COR-L47 (cell line): ENCODE results near the gene DNAH14.
"Not testable (repeated sequence)": the region's sequence is repeated elsewhere in the genome, so short reads cannot be mapped to it uniquely, and the experiment has no call there.

Source experiments
- DNase-seq: peaks from one replicate; lab custom pipeline; 2025; lab: John Stamatoyannopoulos, UW

The DNAH14 gene

GRCh38 chr1:225348400-225348799 lies 418.9 kb downstream of the DNAH14 start:
- no peak for DNase-seq

- no peak for DNase-seq
These were observed 420.4 kb downstream of the DNAH14 start for GRCh38 chr1:225349826-225350225.

GRCh38 chr1:225350872-225351271 lies 421.4 kb downstream of the DNAH14 start:
- no peak for DNase-seq

- no peak for DNase-seq
These were observed 425.4 kb downstream of the DNAH14 start for GRCh38 chr1:225354906-225355305.

- DNase-seq: no peak
These were observed 426.4 kb downstream of the DNAH14 start for GRCh38 chr1:225355863-225356262.

GRCh38 chr1:225360119-225360518 lies 430.6 kb downstream of the DNAH14 start:
- DNase-seq: no peak

- DNase-seq: no peak
These were observed 431.7 kb downstream of the DNAH14 start for GRCh38 chr1:225361176-225361575.

- DNase-seq: no peak
These were observed 433.3 kb downstream of the DNAH14 start for GRCh38 chr1:225362805-225363204.

- DNase-seq: no peak
These were observed 435.0 kb downstream of the DNAH14 start for GRCh38 chr1:225364439-225364838.

- DNase-seq: no peak
These were observed 436.5 kb downstream of the DNAH14 start for GRCh38 chr1:225366018-225366417.

- no peak for DNase-seq
These were observed 437.1 kb downstream of the DNAH14 start for GRCh38 chr1:225366552-225366951.

- DNase-seq: no peak
These were observed 438.6 kb downstream of the DNAH14 start for GRCh38 chr1:225368036-225368552.

GRCh38 chr1:225371366-225372010 lies 442.0 kb downstream of the DNAH14 start:
- DNase-seq: no peak

- no peak for DNase-seq
These were observed 443.7 kb downstream of the DNAH14 start for GRCh38 chr1:225373155-225373554.

- DNase-seq: no peak
These were observed 445.5 kb downstream of the DNAH14 start for GRCh38 chr1:225374996-225375395.

- no peak for DNase-seq
These were observed 449.4 kb downstream of the DNAH14 start for GRCh38 chr1:225378880-225379279.

GRCh38 chr1:225380691-225381090 lies 451.2 kb downstream of the DNAH14 start:
- DNase-seq: no peak

GRCh38 chr1:225386860-225387259 lies 457.4 kb downstream of the DNAH14 start:
- DNase-seq: not testable (repeated sequence)

- DNase-seq: no peak
These were observed 458.9 kb downstream of the DNAH14 start for GRCh38 chr1:225388372-225388771.

GRCh38 chr1:225389843-225390242 lies 460.4 kb downstream of the DNAH14 start:
- no peak for DNase-seq

- DNase-seq: no peak
These were observed 466.9 kb downstream of the DNAH14 start for GRCh38 chr1:225396357-225396756.

- DNase-seq: no peak
These were observed 471.5 kb downstream of the DNAH14 start for GRCh38 chr1:225400968-225401367.

- DNase-seq: no peak
These were observed 477.7 kb downstream of the DNAH14 start for GRCh38 chr1:225406976-225407725.
